ENCODE measurements around the gene CCDC85B. TPM values are rescaled to one million over a fixed set of nuclear protein-coding genes. Genes with fewer than 3 reads are reported as not detected.

Gene CCDC85B
- total and polyA plus RNA-seq, 2 of the 13 experiments (the other 11 are each of a cell fraction or from before 2014, with no cell fraction given), result 8.2 to 19.5 TPM

GRCh38 chr11:65856689-65857499, 33.6 kb upstream of the CCDC85B start (continued):
- TF ChIP-seq GLMP (CRISPR knock-in tag; IDR thresholded peaks at IDR 0.05; ENCODE audit: borderline replicate concordance) (no peak), NFKBIZ (CRISPR knock-in tag; IDR thresholded peaks at IDR 0.05) (0 out of 2 replicates have a peak, but pooled peaks have one; percentile 44), JUN (CRISPR knock-in tag; IDR thresholded peaks at IDR 0.05) (no peak), ZKSCAN1 (IDR thresholded peaks at IDR 0.05; ENCODE audit: low read length) (no peak), ZNF383 (CRISPR knock-in tag; IDR thresholded peaks at IDR 0.05; ENCODE audit: borderline replicate concordance) (no peak), ATAD3A (CRISPR knock-in tag; IDR thresholded peaks at IDR 0.05) (no peak), TFDP2 (CRISPR knock-in tag; IDR thresholded peaks at IDR 0.05) (no peak), ZNF644 (CRISPR knock-in tag; IDR thresholded peaks at IDR 0.05; ENCODE audit: low read depth) (no peak), PHF20 (CRISPR knock-in tag; IDR thresholded peaks at IDR 0.05) (peak; percentile 54), NFE2L2 (IDR thresholded peaks at IDR 0.05; ENCODE audit: low read length) (no peak), HNRNPL (IDR thresholded peaks at IDR 0.05; ENCODE audit: low read depth, low read length) (peak; percentile 62; the same call in 1 of the 2 replicates), SMC3 (IDR thresholded peaks at IDR 0.05; ENCODE audit: low read length) (no peak), ZNF331 (CRISPR knock-in tag; IDR thresholded peaks at IDR 0.05) (0 out of 2 replicates have a peak, but pooled peaks have one; percentile 8), RELA (CRISPR knock-in tag; IDR thresholded peaks at IDR 0.05) (no peak), RBFOX2 (IDR thresholded peaks at IDR 0.05; ENCODE audit: low read depth, low read length) (no peak), ZNF124 (CRISPR knock-in tag; IDR thresholded peaks at IDR 0.05) (no peak), ZNF629 (CRISPR knock-in tag; conservative IDR thresholded peaks at IDR 0.05) (0 out of 2 replicates have a peak, but pooled peaks have one; percentile 7), RAD21 (CRISPR knock-in tag; IDR thresholded peaks at IDR 0.05) (no peak), DNMT3B (CRISPR knock-in tag; conservative IDR thresholded peaks at IDR 0.05) (peak; percentile 56; the same call in 1 of the 2 replicates), ZKSCAN8 (CRISPR knock-in tag; IDR thresholded peaks at IDR 0.05; ENCODE audit: borderline replicate concordance) (no peak), ZMYM2 (CRISPR knock-in tag; IDR thresholded peaks at IDR 0.05) (no peak), THAP11 (CRISPR knock-in tag; IDR thresholded peaks at IDR 0.05) (peak; percentile 82), PAX8 (CRISPR knock-in tag; IDR thresholded peaks at IDR 0.05; ENCODE audit: borderline replicate concordance) (no peak), ZBTB43 (CRISPR knock-in tag; conservative IDR thresholded peaks at IDR 0.05) (no peak), HMGA1 (CRISPR knock-in tag; conservative IDR thresholded peaks at IDR 0.05) (no peak), HOXA3 (CRISPR knock-in tag; IDR thresholded peaks at IDR 0.05) (no peak), ONECUT2 (CRISPR knock-in tag; IDR thresholded peaks at IDR 0.05) (no peak), ZNF839 (CRISPR knock-in tag; IDR thresholded peaks at IDR 0.05; ENCODE audit: borderline replicate concordance) (no peak), ZNF335 (CRISPR knock-in tag; IDR thresholded peaks at IDR 0.05) (no peak; the same call in 1 of the 2 replicates), SAFB2 (CRISPR knock-in tag; IDR thresholded peaks at IDR 0.05; ENCODE audit: borderline replicate concordance, low read depth) (no peak), AKAP8 (CRISPR knock-in tag; IDR thresholded peaks at IDR 0.05) (peak; percentile 90)

All from HepG2 (cell line).